Activated naive CD4-positive, alpha-beta T cell treated with anti-CD3 and anti-CD28 coated beads, Interleukin-2, amount 50 U/mL, for 24 hours (primary cell): ENCODE measurements around the gene RNF151.

ENCODE experiments used
- H3K27ac Mint-ChIP-seq: one replicate; pipeline ENCODE4 v1.8.0; 2021; ENCODE audit warnings: mild to moderate bottlenecking, mixed read lengths
- H3K27me3 Mint-ChIP-seq: one replicate; pipeline ENCODE4 v1.8.0; 2021; ENCODE audit warnings: mixed read lengths
- H3K36me3 Mint-ChIP-seq: one replicate; pipeline ENCODE4 v1.8.0; 2021; ENCODE audit warnings: mixed read lengths
- H3K4me1 Mint-ChIP-seq: one replicate; pipeline ENCODE4 v1.8.0; 2021; ENCODE audit warnings: mixed read lengths
- H3K4me3 Mint-ChIP-seq: one replicate; pipeline ENCODE4 v1.8.0; 2021; ENCODE audit warnings: mild to moderate bottlenecking, mixed read lengths
- H3K9me3 Mint-ChIP-seq: one replicate; pipeline ENCODE4 v1.8.0; 2021; ENCODE audit warnings: mixed read lengths

The RNF151 gene

DNA sequence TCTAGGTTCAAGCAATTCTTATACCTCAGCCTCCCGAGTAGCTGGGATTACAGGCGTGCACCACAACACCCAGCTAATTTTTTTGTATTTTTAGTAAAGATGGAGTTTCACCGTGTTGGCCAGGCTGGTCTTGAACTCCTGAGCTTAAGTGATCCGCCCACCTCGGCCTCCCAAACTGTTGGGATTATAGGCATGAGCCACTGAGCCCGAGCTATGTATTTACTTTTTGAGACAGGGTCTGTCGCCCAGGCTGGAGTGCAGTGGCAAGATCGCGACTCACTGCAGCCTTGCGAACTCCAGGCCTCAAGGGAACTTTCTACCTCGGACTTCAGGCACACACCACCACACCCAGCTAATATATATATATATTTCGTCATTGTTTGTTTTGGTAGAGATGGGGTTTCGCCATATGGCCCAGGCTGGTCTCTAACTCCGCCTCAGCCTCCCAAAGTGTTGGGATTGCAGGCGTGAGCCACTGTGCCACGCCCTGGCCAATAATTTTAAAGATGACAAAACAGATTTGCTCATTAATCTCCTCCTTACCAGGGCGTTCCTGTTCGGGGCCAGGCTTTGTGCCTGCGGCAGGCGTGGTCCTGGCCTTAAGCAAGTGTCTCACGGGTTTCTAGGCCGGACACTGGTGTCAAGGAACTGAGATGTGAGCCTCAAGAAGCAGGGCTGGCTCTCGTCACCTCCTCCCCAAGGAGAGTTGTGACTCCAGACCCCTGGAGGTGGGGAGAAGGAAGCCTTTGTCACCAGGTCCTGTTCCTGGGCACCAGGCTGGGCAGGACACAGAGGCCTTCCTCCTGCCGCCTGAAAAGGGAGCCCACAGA is 48.7 kb downstream of the RNF151 start:
- H3K4me3 Mint-ChIP-seq: no peak overlapping the region
- no peaks in the 10 kb centered on the region for H3K36me3 Mint-ChIP-seq
- H3K27me3 Mint-ChIP-seq: peaks cover 3% of the 10 kb centered on the region
- H3K27ac Mint-ChIP-seq: no peak overlapping the region
- peaks cover 2% of the 10 kb centered on the region for H3K4me1 Mint-ChIP-seq
- no peaks in the 10 kb centered on the region for H3K9me3 Mint-ChIP-seq

- no peak overlapping the region for H3K27ac Mint-ChIP-seq
- H3K9me3 Mint-ChIP-seq: no peaks in the 10 kb centered on the region
- H3K4me3 Mint-ChIP-seq: no peak overlapping the region
- H3K4me1 Mint-ChIP-seq: no peaks in the 10 kb centered on the region
- H3K27me3 Mint-ChIP-seq: peaks cover 7% of the 10 kb centered on the region
- no peaks in the 10 kb centered on the region for H3K36me3 Mint-ChIP-seq
These were observed 49.2 kb downstream of the RNF151 start for GRCh38 chr16:2015947-2016208.

DNA sequence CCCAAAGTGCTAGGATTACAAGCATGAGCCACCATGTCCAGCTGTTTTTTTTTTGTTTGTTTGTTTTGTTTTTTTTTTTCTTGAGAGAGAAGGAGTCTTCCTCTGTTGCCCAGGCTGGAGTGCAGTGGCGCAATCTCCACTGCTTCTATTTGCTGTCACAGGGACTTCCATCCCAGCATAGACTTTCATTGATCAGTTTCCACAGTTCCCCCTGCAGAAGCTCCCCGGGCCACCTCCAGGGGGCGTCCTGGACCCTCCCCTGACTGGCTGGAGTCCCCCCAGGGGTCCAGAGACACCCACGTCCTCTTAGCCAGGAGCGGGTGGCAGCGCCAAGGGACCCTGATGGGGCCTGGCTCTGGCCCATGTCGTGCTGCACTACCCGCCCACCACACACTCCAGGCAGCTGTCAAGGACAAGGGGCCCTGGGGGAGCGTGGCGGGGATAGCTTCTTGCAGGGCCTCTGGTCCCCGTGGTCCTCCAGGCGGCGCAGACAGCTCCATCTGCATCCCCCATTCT is 49.8 kb downstream of the RNF151 start:
- H3K27ac Mint-ChIP-seq: no peak overlapping the region
- H3K27me3 Mint-ChIP-seq: peaks cover 7% of the 10 kb centered on the region
- H3K36me3 Mint-ChIP-seq: no peaks in the 10 kb centered on the region
- H3K9me3 Mint-ChIP-seq: no peaks in the 10 kb centered on the region
- H3K4me3 Mint-ChIP-seq: no peak overlapping the region
- H3K4me1 Mint-ChIP-seq: no peaks in the 10 kb centered on the region
